ENCODE measurements around the gene KCNB1.

- TF ChIP-seq CTCF (IDR thresholded peaks at IDR 0.05; ENCODE audit: low read depth, low read length) (no peak), EZH2phosphoT487 (IDR thresholded peaks at IDR 0.05; ENCODE audit: low read depth) (no peak)
Measured at GRCh38 chr20:49503176-49503575, 20.7 kb upstream of the KCNB1 start.

All from OCI-LY3 (cell line).